Stimulated activated CD4-positive, alpha-beta T cell treated with anti-CD3 and anti-CD28 coated beads, Interleukin-12 subunit alpha, Interleukin-12 subunit beta, amount 100 ng/mL, for 4 hours (primary cell): ENCODE data around the gene ERN1.
A peak's percentile ranks its signal among the peaks of the same experiment; 100 is the strongest.
"Not testable (repeated sequence)": the region's sequence is repeated elsewhere in the genome, so short reads cannot be mapped to it uniquely, and the experiment has no call there.

Source experiments
- DNase-seq: peaks from one replicate; pipeline ENCODE4 v3.0.0-alpha.2; 2020

ERN1 gene

GRCh38 chr17:64134216-64134970, 4.4 kb upstream of the ERN1 start:
- DNase-seq = no peak

DNA sequence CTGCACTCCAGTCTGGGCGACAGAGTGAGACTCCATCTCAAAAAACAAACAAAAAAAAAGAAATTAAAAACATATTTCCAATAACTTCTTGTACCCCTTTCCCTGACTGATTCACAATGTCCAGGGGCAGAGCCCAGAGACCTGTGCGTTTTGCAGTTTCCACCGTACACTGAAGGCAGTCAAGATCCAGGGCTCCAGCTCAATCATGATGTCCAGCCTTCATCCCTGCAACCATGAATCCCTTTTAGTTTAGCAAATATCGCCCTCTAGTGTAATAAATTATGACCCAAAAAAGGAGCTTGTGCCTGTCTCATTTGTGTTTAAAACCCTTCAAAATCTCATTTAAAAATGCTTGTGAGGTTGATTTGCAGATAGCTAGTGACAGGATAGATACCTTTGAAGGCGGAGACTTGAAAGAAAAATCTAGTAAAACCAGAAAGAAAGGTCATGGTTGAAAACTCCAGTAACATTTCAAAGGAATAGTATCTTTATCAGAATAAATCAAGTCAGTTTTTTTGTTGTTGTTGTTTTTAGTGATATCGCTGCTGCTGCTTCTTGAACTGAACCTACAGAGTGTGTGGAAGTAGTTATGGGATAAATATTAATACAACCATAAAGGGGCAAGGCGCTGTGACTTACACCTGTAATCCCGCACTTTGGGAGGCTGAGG, 3.7 kb upstream of the ERN1 start:
- DNase-seq = no peak

- DNase-seq = no peak
Observed at GRCh38 chr17:64131606-64132270, 1.8 kb upstream of the ERN1 start.

GRCh38 chr17:64130559-64131001, 636 bp upstream of the ERN1 start:
- DNase-seq = peak; percentile 48

GRCh38 chr17:64129515-64129764, 504 bp downstream of the ERN1 start:
- no peak for DNase-seq

GRCh38 chr17:64128787-64129514, 993 bp downstream of the ERN1 start:
- no peak for DNase-seq

GRCh38 chr17:64126918-64127317, 3.0 kb downstream of the ERN1 start:
- DNase-seq = no peak

DNA sequence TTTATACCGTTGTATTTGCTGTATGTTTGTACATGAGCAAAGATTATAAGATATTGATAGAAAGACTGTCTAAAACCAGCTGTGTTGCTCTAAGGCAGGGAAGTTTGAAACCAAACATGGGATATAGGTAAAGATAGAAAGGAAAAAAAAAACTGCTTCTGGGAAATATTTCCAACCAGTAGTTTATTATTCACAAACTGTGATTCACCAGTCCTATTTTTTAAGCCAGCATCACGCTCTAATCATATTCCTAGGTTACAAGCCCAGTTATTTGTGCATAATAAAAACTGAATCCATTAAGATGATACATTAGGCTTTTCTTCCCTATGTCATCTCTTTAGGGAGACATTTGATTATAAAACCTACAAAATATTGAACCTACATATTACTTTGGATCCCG, 4.0 kb downstream of the ERN1 start:
- DNase-seq = no peak

DNA sequence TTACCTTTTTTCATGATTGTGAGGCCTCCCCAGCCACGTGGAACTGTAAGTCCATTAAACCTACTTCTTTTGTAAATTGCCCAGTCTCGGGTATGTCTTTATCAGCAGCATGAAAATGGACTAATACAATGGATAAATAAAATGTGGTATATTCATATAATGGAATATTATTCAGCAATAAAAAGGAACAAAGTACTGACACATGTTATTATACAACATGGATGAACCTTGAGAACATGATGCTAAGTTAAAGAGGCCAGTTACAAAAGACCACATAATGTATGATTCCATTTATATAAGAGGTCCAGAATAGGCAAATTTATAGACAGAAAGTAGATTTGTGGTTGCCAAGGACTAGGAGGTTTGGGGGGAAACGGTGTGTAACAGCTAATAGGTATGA, 5.3 kb downstream of the ERN1 start:
- DNase-seq = no peak

DNA sequence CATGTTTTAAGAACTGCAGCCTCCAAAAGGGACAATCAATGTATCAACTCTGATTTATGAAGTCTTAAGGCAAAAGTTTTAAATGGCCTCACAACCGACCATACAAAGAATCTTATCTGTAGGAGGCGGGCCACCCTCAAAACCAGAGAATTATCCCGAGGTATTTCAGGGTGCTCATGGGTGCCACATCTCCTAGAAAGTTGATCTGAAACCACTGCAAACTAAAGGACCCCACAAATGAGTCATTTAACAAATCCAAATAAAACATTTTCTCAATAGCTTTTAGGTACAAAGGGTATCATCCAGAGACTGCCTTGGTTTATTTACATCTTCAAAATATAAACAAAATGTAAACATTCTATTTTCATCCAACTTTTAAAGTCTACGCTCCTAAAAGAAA, 6.8 kb downstream of the ERN1 start:
- no peak for DNase-seq

DNA sequence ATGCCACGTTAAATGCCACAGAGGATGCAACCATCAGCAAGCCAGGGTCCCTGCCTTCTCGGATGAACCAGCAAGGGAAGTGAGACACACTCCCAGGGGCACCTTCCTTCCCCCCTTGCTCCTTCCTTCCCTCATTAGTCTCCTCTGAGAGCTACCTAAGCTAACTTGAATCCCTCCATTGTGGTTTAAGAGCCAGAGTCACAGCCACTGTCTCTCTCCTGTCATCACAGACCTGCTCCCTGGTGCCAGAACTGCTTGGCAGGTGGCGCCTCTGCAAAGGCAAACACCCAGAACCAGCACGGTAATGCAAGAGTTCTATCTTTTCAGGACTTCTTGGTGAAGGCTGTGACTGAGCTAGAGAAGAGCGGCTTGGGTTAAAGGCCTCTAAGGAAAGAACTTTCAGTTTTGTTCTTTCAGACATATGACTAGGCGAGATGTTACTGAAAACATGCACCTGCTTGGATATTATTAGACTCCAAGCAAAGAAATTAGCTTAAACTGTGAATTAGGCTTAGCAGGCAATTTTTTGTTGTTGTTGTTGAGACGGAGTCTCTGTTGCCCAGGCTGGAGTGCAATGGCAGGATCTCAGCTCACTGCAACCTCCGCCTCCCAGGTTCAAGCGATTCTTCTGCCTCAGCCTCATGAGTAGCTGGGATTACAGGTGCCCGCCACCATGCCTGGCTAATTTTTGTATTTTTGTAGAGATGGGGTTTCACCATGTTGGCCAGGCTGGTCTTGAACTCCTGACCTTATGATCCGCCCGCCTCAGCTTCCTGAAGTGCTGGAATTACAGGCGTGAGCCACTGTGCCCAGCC, 8.8 kb downstream of the ERN1 start:
- DNase-seq = not testable (repeated sequence)

DNA sequence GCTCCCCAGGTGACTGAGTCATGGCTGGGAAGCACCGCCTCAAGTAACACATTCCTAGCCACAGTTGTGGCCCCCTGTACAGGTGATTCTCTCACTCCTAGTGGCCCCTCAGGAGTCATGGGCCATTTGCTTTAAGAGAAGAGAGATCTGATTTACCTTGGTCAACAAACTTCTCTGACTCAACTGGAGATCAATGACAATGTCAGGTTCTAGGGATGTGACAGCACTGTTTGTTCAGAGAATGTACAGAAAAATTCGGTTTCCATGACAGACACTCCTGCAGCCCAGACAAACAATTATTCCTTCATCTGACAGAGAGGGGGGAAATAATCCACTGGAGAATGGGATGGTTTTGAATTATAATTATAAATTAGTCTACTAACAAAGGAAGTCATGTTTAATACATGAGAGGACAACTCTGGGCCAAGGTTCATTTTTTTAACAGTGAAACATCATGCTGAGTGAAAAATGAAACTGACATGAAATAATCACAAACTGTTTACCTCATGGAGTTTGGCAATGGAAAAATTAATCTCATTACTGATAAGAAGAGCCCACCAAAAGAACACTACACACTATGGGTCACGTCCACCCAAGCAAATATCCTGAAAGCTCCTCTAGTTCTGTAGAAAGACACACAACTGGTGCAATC, 9.7 kb downstream of the ERN1 start:
- no peak for DNase-seq

DNA sequence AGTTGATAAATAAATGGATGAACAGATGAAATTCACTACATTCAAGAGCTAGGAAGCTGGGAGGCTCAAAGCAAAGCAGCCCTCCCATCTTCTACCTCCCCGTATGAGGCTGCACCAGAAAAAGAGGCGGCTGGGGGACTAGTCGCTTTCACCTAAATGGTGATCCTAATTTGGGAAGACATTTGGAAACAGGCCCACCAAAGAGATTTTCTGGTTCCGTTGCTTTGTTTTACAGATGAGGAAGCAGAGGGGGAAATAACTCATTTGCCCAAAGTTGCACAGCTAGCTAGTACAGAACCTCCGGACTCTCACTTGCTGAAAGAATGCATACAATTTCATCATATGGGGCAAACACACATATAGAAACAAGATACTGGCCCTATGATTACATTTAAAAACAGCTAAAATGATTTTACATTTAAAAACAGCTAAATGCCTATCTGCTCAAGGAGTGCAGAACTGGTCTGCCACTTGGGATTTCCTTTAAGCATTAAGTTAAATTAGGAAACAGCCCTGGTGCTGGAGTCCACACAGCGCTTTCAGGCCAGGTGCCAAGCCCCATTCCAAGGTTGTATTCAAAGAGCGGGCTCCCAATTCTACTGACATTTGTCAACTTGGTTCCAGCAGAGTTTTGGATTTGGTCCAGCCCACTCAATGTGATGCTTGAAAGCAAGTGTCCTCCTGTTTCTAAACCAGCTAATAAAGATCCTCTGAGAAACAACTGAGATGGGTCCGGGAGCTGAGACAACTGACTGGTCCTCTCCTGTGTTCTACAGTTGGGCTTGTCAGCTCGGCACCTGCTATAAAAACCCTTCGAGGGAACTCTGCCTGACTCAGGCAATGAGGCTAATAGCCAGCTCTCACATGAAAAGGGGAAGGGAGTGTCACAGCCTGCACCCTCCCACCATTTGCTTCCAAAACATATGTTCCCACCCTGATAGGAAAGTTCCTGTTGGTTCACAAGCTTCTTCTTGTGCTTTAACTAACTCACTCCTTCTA, 11.7 kb downstream of the ERN1 start:
- no peak for DNase-seq

GRCh38 chr17:64115822-64116534, 14.0 kb downstream of the ERN1 start:
- DNase-seq = no peak

DNA sequence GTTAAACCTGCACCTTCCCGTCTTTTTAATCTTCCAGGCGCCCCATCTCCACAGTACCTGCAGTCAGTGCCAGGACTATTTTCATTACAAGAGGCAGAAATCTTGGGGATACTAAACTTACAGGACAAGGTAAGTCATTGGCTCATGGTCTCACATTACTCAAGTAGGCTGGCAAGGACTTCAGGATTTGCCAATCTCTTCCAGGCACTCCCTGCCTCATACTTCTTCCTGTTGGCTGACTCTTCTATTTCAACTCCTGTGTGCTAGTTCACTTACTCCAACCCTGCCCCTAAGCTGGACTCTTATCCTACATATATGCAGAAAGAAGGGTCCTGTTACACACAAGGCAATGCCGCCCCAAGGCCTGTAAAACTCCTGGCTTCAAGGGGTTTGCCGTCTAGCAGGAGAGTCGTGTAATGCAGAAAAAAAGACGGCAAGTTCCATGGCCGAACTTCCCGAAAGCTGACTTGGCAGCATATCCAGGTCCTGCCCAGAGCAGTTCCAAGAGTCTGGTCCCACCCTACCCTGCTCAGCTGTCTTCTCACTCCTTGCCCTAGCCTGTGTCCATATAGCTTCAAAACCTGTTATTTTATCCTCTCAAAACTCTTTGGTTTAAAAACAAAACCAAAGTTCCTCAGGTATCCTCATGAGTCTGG, 14.8 kb downstream of the ERN1 start:
- DNase-seq = no peak

- DNase-seq = no peak
Observed at GRCh38 chr17:64113006-64113405, 16.9 kb downstream of the ERN1 start.

GRCh38 chr17:64111831-64112230, 18.1 kb downstream of the ERN1 start:
- DNase-seq = no peak

DNA sequence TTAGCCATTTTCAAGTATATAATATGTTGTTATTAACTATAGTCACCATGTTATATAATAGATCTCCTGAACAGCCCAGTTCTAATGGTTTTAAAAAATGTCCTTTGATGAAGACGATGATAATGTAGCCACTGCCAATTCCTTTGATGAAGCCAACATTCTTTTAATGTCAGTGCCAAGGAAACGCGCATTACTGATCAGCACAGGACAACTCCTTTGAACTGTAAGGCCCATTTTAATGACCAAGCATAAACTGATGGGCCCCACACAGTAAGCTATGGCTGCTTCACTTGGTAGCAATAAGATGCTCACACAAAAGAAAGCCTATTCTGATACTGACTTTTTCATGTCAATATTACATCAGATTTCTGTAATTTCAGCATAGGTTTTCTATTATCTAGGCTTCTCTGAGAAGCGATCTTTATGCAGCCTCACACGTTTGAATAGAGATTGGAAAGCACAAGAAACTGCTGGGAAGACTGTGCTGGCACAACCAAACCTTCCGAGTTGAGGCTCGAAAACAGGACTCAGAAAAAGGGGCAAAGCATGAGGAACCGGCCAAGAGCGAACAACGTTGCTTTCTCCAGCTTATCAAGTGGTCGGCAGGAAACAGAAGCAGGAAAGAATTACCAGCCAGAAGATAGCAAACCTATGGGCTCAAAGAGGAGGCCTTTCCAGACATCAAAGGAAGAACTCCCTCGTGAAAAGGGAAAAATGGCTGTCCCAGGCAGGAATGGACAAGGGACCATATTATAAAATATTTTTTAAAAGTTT, 19.4 kb downstream of the ERN1 start:
- no peak for DNase-seq

DNA sequence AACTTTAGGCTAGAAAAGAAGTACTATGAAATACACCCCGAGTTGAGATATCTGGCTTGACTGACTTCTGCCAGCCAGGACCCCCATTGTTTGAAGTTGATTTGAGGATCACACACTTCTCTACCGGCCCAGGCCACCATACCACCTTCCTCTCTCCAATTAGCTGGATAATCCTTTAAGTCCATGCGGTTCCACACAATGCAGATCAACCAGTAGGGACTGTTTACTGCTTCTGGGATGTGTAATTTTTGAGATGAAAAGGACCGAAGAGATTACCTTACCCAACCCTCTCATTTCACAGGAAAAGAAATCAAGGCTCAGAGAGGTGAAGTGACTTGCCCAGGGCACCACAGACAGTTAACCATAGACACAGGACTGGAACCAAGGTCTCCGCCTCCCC, 20.5 kb downstream of the ERN1 start:
- no peak for DNase-seq
